Liver (tissue), 9 donors: Measurements from ENCODE around the gene FARP1. TPM values are rescaled to one million over a fixed set of nuclear protein-coding genes. Genes with fewer than 3 reads are reported as not detected.

Source experiments
- DNase-seq: peaks from one replicate; pipeline ENCODE4 v3.0.0-alpha.2; 2017; ENCODE audit warnings: low spot score
- H3K27ac ChIP-seq, 2 donors: one replicate each; pipeline ENCODE4 v1.7.0; 2013; ENCODE audit warnings: inconsistent platforms in 2 of 2, low read length in 2 of 2, control low read depth in 1 of 2, low read depth in 1 of 2, mild to moderate bottlenecking in 1 of 2
- H3K27me3 ChIP-seq, 4 donors: one replicate each; pipeline versions ENCODE4 v1.6.1 to v1.7.0; 2013; ENCODE audit warnings: low read length in 3 of 4, inconsistent platforms in 1 of 4, mild to moderate bottlenecking in 1 of 4, moderate library complexity in 1 of 4; ENCODE audit not compliant: control insufficient read depth in 4 of 4, insufficient read depth in 4 of 4
- H3K36me3 ChIP-seq, 4 donors: one replicate each; pipeline versions ENCODE4 v1.6.1 to v1.7.0; 2013; ENCODE audit warnings: low read length in 3 of 4, mild to moderate bottlenecking in 3 of 4, low read depth in 1 of 4, moderate library complexity in 1 of 4; ENCODE audit not compliant: control insufficient read depth in 4 of 4, insufficient read depth in 3 of 4
- H3K4me1 ChIP-seq, 4 donors: one replicate each; pipeline versions ENCODE4 v1.6.1 to v1.7.0; 2013; ENCODE audit warnings: low read length in 3 of 4, mild to moderate bottlenecking in 3 of 4, moderate library complexity in 1 of 4; ENCODE audit not compliant: control insufficient read depth in 4 of 4, insufficient read depth in 4 of 4
- H3K4me3 ChIP-seq, 3 donors: one replicate each; pipeline versions ENCODE4 v1.6.1 to v1.7.0; 2013; ENCODE audit warnings: low read length in 3 of 3, control low read depth in 1 of 3, low read depth in 1 of 3, mild to moderate bottlenecking in 1 of 3
- H3K9ac ChIP-seq, 2 donors: one replicate each; pipeline ENCODE4 v1.7.0; 2013; ENCODE audit warnings: low read length in 2 of 2, mild to moderate bottlenecking in 2 of 2, moderate library complexity in 2 of 2, control low read depth in 1 of 2, low read depth in 1 of 2
- H3K9me3 ChIP-seq, 4 donors: one replicate each; pipeline versions ENCODE4 v1.6.1 to v1.7.0; 2013; ENCODE audit warnings: low read length in 3 of 4; ENCODE audit not compliant: control insufficient read depth in 4 of 4
- EGR1 ChIP-seq, 2 donors: IDR thresholded peaks; 2 replicates each; pipeline ENCODE4 v1.6.1; 2016 to 2018; ENCODE audit warnings: antibody characterized with exemption in 2 of 2, low read depth in 2 of 2
- FOXA1 ChIP-seq: IDR thresholded peaks from 2 replicates; pipeline ENCODE4 v1.6.1; 2016; ENCODE audit warnings: antibody characterized with exemption
- FOXA2 ChIP-seq: IDR thresholded peaks from 2 replicates; pipeline ENCODE4 v1.6.1; 2016; ENCODE audit warnings: antibody characterized with exemption
- GABPA ChIP-seq, 2 donors: IDR thresholded peaks in 1 of 2; conservative IDR thresholded peaks in 1 of 2; 2 replicates each; pipeline ENCODE4 v1.6.1; 2016; ENCODE audit warnings: antibody characterized with exemption in 2 of 2, mild to moderate bottlenecking in 1 of 2, moderate library complexity in 1 of 2
- HNF4A ChIP-seq, 2 donors: conservative IDR thresholded peaks; 2 replicates each; pipeline ENCODE4 v1.6.1; 2016; ENCODE audit warnings: antibody characterized with exemption in 2 of 2, mild to moderate bottlenecking in 2 of 2
- HNF4G ChIP-seq: IDR thresholded peaks from 2 replicates; pipeline ENCODE4 v1.6.1; 2016; ENCODE audit warnings: antibody characterized with exemption
- JUND ChIP-seq, 2 donors: IDR thresholded peaks; 2 replicates each; pipeline ENCODE4 v1.6.1; 2016; ENCODE audit warnings: antibody characterized with exemption in 2 of 2
- NR2F2 ChIP-seq: IDR thresholded peaks from 2 replicates; pipeline ENCODE4 v1.6.1; 2016; ENCODE audit warnings: antibody characterized with exemption
- RAD21 ChIP-seq, 2 donors: IDR thresholded peaks; 2 replicates each; pipeline ENCODE4 v1.6.1; 2016; ENCODE audit warnings: antibody characterized with exemption in 2 of 2, mild to moderate bottlenecking in 2 of 2
- RXRA ChIP-seq, 2 donors: IDR thresholded peaks; 2 replicates each; pipeline ENCODE4 v1.6.1; 2017 to 2018; ENCODE audit warnings: antibody characterized with exemption in 2 of 2, mild to moderate bottlenecking in 1 of 2
- TAF1 ChIP-seq: conservative IDR thresholded peaks from 2 replicates; pipeline ENCODE4 v1.6.1; 2016; ENCODE audit warnings: antibody characterized with exemption, mild to moderate bottlenecking
- YY1 ChIP-seq: IDR thresholded peaks from 2 replicates; pipeline ENCODE4 v1.6.1; 2016; ENCODE audit warnings: antibody characterized with exemption, mild to moderate bottlenecking
- WGBS: extraction: QIAGEN DNeasy Blood & Tissue Kit; methylation state at CpG from one replicate; pipeline ENCODE4 v1.1.7; 2013; 5-methylcytosine and 5-hydroxymethylcytosine counted together
- polyA plus RNA-seq, 2 donors: library from polyadenylated mRNA; stranded (reverse) in 1 of 2; unstranded in 1 of 2; fragments of 200-250 nt in 1 of 2; fragments of >200 nt in 1 of 2; fragmentation: Nextera tagmentation in 1 of 2; extraction: Ambion mirVana in 1 of 2; gene quantifications; one replicate each; pipeline versions ENCODE4 v1.2.1 to v1.2.3, GENCODE V29; 2013 to 2015
- total RNA-seq, 2 donors: library from RNA; depleted of rRNA; stranded (reverse); fragments of >200 nt; gene quantifications; one replicate each; pipeline ENCODE4 v1.2.3, GENCODE V29; 2014
- TF ChIP-seq, protein P1 (sequence below): IDR thresholded peaks from 2 replicates; pipeline ENCODE4 v1.6.1; 2016; ENCODE audit warnings: antibody characterized with exemption
- TF ChIP-seq, protein P2 (sequence below): IDR thresholded peaks from 2 replicates; pipeline ENCODE4 v1.6.1; 2016; ENCODE audit warnings: antibody characterized with exemption
- TF ChIP-seq, protein P3 (sequence below): IDR thresholded peaks from 2 replicates; pipeline ENCODE4 v1.6.1; 2016; ENCODE audit warnings: antibody characterized with exemption
- TF ChIP-seq, protein P4 (sequence below): fragments of 150-350 bp; IDR thresholded peaks from 2 replicates; pipeline ENCODE4 v1.5.1; 2017; ENCODE audit warnings: improper control_type of control experiment, low read depth, low read length; ENCODE audit not compliant: missing input control
- TF ChIP-seq, protein P5 (sequence below): IDR thresholded peaks from 2 replicates; pipeline ENCODE4 v1.6.1; 2016; ENCODE audit warnings: antibody characterized with exemption, mild to moderate bottlenecking
- donor health status: healthy.
- donor health status: healthy.
- donor health status: healthy.
- donor health status: healthy.
- donor health status: healthy.

The FARP1 gene
- total and polyA plus RNA-seq, 4 donors: 28.4 to 62.6 (median 39.8) TPM

DNA sequence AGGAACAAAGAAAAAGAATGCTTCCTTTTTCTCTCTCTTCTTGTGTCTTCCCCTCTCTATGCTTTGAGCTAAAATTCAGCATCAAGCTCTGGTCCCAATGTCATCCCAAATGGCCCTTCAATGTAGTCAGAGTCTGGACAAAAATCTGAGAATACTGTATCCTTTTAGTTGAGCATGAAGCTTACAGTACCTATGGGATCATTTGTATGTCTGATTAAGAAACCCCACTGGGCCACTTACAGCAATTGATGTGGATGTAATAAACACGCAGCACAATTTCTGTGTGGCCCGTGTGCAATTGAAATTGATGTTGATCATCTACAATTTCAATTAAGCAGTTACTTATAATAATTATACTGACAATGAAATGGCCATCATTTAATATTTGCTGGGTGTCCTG lies 223.1 kb downstream of the FARP1 start:
- Histone ChIP-seq H3K27ac (no peak overlapping the region), H3K27me3 (no peaks in the 10 kb centered on the region), H3K36me3 (peaks cover 3 to 11% (median 6%) of the 10 kb centered on the region in 4 donors), H3K4me1 (peaks cover 0 to 5% (median 0%) of the 10 kb centered on the region in 4 donors), H3K4me3 (no peak overlapping the region), H3K9me3 (no peaks in the 10 kb centered on the region), H3K9ac (no peak overlapping the region)
- 99% methylated on average over 2 of the region's 2 CpGs for WGBS
- TF ChIP-seq EGR1 (IDR thresholded peaks at IDR 0.05; ENCODE audit: low read depth in 2 of 2) (no peak), HNF4A (conservative IDR thresholded peaks at IDR 0.05) (no peak), FOXA1 (no peak), HNF4G (no peak)
- TF ChIP-seq, protein P1, sequence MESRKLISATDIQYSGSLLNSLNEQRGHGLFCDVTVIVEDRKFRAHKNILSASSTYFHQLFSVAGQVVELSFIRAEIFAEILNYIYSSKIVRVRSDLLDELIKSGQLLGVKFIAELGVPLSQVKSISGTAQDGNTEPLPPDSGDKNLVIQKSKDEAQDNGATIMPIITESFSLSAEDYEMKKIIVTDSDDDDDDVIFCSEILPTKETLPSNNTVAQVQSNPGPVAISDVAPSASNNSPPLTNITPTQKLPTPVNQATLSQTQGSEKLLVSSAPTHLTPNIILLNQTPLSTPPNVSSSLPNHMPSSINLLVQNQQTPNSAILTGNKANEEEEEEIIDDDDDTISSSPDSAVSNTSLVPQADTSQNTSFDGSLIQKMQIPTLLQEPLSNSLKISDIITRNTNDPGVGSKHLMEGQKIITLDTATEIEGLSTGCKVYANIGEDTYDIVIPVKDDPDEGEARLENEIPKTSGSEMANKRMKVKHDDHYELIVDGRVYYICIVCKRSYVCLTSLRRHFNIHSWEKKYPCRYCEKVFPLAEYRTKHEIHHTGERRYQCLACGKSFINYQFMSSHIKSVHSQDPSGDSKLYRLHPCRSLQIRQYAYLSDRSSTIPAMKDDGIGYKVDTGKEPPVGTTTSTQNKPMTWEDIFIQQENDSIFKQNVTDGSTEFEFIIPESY: no peak
- TF ChIP-seq, protein P2, sequence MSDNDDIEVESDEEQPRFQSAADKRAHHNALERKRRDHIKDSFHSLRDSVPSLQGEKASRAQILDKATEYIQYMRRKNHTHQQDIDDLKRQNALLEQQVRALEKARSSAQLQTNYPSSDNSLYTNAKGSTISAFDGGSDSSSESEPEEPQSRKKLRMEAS: no peak
- TF ChIP-seq, protein P3, sequence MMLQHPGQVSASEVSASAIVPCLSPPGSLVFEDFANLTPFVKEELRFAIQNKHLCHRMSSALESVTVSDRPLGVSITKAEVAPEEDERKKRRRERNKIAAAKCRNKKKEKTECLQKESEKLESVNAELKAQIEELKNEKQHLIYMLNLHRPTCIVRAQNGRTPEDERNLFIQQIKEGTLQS: no peak
- DNase-seq: no peak

DNA sequence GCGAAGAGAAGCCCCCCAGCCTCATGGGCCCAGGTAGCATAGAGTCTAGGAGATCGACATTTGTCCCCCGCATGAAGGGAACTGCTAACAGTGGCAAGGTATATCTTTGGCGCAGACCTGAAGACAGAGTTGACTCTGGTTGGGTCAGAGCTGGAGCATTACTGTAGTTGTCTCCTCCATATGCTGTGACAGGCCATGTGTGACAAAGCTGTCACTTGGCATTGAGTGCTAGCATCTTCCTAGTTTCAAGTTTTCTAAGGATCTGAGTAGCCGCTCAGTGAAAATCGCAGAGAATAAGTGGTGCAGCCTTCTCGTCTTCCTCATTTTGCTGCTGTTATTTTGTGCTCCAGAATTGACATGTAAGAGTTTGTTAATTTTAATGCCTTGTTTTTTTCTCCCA lies 223.5 kb downstream of the FARP1 start:
- H3K36me3 ChIP-seq: peaks cover 3 to 11% (median 6%) of the 10 kb centered on the region in 4 donors
- 97% methylated on average over 7 of the region's 7 CpGs for WGBS
- no peaks in the 10 kb centered on the region for H3K27me3 ChIP-seq
- no peaks in the 10 kb centered on the region for H3K9me3 ChIP-seq
- H3K4me3 ChIP-seq: no peak overlapping the region
- no peak overlapping the region for H3K27ac ChIP-seq
- TF ChIP-seq TAF1: no peak
- no peak for TF ChIP-seq FOXA2
- TF ChIP-seq, protein P3: no peak
- TF ChIP-seq, protein P4, sequence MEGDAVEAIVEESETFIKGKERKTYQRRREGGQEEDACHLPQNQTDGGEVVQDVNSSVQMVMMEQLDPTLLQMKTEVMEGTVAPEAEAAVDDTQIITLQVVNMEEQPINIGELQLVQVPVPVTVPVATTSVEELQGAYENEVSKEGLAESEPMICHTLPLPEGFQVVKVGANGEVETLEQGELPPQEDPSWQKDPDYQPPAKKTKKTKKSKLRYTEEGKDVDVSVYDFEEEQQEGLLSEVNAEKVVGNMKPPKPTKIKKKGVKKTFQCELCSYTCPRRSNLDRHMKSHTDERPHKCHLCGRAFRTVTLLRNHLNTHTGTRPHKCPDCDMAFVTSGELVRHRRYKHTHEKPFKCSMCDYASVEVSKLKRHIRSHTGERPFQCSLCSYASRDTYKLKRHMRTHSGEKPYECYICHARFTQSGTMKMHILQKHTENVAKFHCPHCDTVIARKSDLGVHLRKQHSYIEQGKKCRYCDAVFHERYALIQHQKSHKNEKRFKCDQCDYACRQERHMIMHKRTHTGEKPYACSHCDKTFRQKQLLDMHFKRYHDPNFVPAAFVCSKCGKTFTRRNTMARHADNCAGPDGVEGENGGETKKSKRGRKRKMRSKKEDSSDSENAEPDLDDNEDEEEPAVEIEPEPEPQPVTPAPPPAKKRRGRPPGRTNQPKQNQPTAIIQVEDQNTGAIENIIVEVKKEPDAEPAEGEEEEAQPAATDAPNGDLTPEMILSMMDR: no peak
- no peak for TF ChIP-seq EGR1 (IDR thresholded peaks at IDR 0.05; ENCODE audit: low read depth in 2 of 2)
- TF ChIP-seq GABPA (IDR thresholded peaks at IDR 0.05 in 1 of 2, conservative IDR thresholded peaks at IDR 0.05 in 1 of 2): no peak
- H3K4me1 ChIP-seq: peaks cover 0 to 5% (median 0%) of the 10 kb centered on the region in 4 donors
- no peak overlapping the region for H3K9ac ChIP-seq
- no peak for DNase-seq

DNA sequence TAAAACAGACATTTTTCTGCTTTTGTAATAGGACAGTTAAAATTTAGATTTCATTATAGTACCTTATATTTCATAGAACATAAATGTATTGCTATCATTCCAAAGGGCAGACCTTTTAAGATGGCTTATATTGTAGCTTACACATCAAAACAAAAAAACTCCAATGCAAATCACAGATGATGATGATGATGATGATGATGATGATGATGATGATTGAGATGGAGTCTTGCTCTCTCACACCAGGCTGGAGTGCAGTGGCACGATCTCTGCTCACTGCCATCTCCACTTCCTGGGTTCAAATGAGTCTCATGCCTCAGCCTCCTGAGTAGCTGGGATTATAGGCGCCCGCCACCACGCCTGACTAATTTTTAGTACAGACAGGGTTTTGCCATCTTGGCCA lies 224.1 kb downstream of the FARP1 start:
- H3K9me3 ChIP-seq: no peaks in the 10 kb centered on the region
- WGBS: 99% methylated on average over 4 of the region's 4 CpGs
- H3K4me1 ChIP-seq: peaks cover 0 to 5% (median 0%) of the 10 kb centered on the region in 4 donors
- no peak for TF ChIP-seq RXRA (IDR thresholded peaks at IDR 0.05)
- TF ChIP-seq FOXA1: no peak
- TF ChIP-seq RAD21 (IDR thresholded peaks at IDR 0.05): no peak
- TF ChIP-seq, protein P5, sequence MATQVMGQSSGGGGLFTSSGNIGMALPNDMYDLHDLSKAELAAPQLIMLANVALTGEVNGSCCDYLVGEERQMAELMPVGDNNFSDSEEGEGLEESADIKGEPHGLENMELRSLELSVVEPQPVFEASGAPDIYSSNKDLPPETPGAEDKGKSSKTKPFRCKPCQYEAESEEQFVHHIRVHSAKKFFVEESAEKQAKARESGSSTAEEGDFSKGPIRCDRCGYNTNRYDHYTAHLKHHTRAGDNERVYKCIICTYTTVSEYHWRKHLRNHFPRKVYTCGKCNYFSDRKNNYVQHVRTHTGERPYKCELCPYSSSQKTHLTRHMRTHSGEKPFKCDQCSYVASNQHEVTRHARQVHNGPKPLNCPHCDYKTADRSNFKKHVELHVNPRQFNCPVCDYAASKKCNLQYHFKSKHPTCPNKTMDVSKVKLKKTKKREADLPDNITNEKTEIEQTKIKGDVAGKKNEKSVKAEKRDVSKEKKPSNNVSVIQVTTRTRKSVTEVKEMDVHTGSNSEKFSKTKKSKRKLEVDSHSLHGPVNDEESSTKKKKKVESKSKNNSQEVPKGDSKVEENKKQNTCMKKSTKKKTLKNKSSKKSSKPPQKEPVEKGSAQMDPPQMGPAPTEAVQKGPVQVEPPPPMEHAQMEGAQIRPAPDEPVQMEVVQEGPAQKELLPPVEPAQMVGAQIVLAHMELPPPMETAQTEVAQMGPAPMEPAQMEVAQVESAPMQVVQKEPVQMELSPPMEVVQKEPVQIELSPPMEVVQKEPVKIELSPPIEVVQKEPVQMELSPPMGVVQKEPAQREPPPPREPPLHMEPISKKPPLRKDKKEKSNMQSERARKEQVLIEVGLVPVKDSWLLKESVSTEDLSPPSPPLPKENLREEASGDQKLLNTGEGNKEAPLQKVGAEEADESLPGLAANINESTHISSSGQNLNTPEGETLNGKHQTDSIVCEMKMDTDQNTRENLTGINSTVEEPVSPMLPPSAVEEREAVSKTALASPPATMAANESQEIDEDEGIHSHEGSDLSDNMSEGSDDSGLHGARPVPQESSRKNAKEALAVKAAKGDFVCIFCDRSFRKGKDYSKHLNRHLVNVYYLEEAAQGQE: no peak
- no peak for TF ChIP-seq FOXA2
- TF ChIP-seq TAF1: no peak
- TF ChIP-seq YY1: no peak
- TF ChIP-seq JUND (IDR thresholded peaks at IDR 0.05): no peak
- TF ChIP-seq, protein P1: no peak
- no peak for TF ChIP-seq EGR1 (IDR thresholded peaks at IDR 0.05; ENCODE audit: low read depth in 2 of 2)
- TF ChIP-seq NR2F2: no peak
- no peak for TF ChIP-seq GABPA (IDR thresholded peaks at IDR 0.05 in 1 of 2, conservative IDR thresholded peaks at IDR 0.05 in 1 of 2)
- TF ChIP-seq, protein P2: no peak

More for the DNA sequence above, 224.1 kb downstream of the FARP1 start:
- H3K27me3 ChIP-seq: no peaks in the 10 kb centered on the region
- no peak overlapping the region for H3K27ac ChIP-seq
- H3K9ac ChIP-seq: no peak overlapping the region
- no peak overlapping the region for H3K4me3 ChIP-seq
- no peak for DNase-seq
- peaks cover 3 to 11% (median 7%) of the 10 kb centered on the region in 4 donors for H3K36me3 ChIP-seq
